ENCODE data around the gene ATXN7L3.

ATXN7L3 gene

DNA sequence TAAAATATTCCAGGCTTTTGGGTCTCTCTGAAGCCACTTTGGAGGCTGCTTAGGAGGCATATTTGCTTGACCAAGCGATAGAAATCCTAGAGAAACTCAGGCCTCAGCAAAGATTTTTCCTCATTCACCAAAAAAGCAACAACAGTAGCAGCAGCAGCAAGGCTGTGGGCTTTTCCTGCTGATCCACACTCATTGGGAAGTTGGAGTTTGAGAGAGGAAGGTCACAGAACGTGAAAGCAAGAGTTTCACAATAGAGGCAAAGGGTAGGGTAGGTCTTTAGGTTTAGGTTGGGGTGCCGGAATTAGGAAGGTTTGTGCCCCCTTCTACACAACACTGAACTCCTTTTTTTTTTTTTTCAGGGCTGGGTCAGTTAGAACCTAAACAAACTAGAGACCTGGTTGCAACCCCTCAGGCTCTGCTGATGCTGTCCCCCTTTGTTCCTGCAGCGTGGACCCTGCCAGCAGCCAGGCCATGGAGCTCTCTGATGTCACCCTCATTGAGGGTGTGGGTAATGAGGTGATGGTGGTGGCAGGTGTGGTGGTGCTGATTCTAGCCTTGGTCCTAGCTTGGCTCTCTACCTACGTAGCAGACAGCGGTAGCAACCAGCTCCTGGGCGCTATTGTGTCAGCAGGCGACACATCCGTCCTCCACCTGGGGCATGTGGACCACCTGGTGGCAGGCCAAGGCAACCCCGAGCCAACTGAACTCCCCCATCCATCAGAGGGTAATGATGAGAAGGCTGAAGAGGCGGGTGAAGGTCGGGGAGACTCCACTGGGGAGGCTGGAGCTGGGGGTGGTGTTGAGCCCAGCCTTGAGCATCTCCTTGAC lies 10.9 kb downstream of the ATXN7L3 start:
- Histone ChIP-seq H2AFZ (ENCODE audit: low read depth, low read length) (no peak overlapping the region), H3K9ac (ENCODE audit: low read depth, low read length) (peak overlapping the region; percentile 68; the same call in 1 of the 2 replicates), H4K20me1 (ENCODE audit: insufficient read depth, low read length) (peaks cover 25% of the 10 kb centered on the region), H3K4me2 (ENCODE audit: insufficient read depth, low read length) (peak overlapping the region; percentile 74), H3K9me3 (ENCODE audit: insufficient read depth, low read length, severe bottlenecking) (no peaks in the 10 kb centered on the region), H3K4me1 (ENCODE audit: insufficient read depth, low read length) (peaks cover 40% of the 10 kb centered on the region), H3K36me3 (ENCODE audit: insufficient read depth, low read length) (peaks cover 53% of the 10 kb centered on the region), H3K27me3 (ENCODE audit: insufficient read depth, low read length, poor library complexity) (no peaks in the 10 kb centered on the region), H3K79me2 (ENCODE audit: insufficient read depth, low read length) (peaks cover 48% of the 10 kb centered on the region), H3K27ac (ENCODE audit: low read length) (no peak overlapping the region), H3K4me3 (ENCODE audit: low read depth in 1 of 2, low read length in 2 of 2) (no peak overlapping the region)
- no peak for ATAC-seq (ENCODE audit: insufficient read depth, low read depth)
- no peak for DNase-seq
- TF ChIP-seq EZH2 (IDR thresholded peaks at IDR 0.05; ENCODE audit: borderline replicate concordance, low read depth, low read length, severe bottlenecking): no peak
- TF ChIP-seq, protein P1, sequence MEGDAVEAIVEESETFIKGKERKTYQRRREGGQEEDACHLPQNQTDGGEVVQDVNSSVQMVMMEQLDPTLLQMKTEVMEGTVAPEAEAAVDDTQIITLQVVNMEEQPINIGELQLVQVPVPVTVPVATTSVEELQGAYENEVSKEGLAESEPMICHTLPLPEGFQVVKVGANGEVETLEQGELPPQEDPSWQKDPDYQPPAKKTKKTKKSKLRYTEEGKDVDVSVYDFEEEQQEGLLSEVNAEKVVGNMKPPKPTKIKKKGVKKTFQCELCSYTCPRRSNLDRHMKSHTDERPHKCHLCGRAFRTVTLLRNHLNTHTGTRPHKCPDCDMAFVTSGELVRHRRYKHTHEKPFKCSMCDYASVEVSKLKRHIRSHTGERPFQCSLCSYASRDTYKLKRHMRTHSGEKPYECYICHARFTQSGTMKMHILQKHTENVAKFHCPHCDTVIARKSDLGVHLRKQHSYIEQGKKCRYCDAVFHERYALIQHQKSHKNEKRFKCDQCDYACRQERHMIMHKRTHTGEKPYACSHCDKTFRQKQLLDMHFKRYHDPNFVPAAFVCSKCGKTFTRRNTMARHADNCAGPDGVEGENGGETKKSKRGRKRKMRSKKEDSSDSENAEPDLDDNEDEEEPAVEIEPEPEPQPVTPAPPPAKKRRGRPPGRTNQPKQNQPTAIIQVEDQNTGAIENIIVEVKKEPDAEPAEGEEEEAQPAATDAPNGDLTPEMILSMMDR (IDR thresholded peaks at IDR 0.05; ENCODE audit: borderline replicate concordance, extremely low read depth, low read length, poor library complexity, severe bottlenecking): no peak

DNA sequence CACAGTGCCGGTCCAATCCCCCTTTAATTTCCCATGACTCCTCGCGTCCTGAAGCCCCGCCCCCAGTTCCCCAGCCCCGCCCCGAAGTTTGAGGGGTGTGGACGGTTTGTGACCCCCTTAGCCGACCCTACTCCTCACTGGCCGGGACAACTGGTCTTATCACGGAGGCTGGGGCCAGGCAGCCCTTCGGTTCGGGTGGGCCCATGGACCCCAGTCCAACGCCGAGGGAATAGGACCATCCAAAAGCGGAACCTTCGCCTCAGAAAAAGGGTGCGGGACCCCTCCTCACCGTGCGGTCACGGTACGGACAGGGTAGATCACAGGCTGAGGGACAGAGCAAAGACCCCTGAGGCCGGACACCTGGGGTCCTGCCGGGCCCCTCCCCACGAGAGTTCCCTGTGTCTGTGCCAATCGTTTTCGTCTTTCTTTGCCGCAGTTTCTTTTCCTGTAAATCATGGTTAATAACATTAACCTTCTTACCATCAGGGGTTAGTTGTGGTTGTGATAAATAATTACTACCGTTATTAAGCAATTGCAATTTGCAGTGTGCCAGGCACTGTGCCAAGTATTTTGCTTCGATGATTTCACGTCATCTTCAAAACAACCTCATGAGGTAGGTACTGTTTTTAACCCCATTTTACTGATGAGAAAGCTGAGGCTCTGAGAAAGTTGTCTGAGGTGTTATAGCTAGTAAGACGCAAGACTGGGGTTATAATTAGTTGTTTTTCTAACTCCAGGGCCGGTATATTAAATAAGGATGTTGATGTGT lies 12.4 kb downstream of the ATXN7L3 start:
- TF ChIP-seq, protein P1 (IDR thresholded peaks at IDR 0.05; ENCODE audit: borderline replicate concordance, extremely low read depth, low read length, poor library complexity, severe bottlenecking): no peak
- TF ChIP-seq EZH2 (IDR thresholded peaks at IDR 0.05; ENCODE audit: borderline replicate concordance, low read depth, low read length, severe bottlenecking): no peak
- peak overlapping the region; percentile 83 for H2AFZ ChIP-seq (ENCODE audit: low read depth, low read length)
- no peak for DNase-seq
- H3K27me3 ChIP-seq (ENCODE audit: insufficient read depth, low read length, poor library complexity): no peaks in the 10 kb centered on the region
- peak overlapping the region; percentile 74 for H3K4me2 ChIP-seq (ENCODE audit: insufficient read depth, low read length)
- peaks cover 46% of the 10 kb centered on the region for H3K4me1 ChIP-seq (ENCODE audit: insufficient read depth, low read length)
- H3K9me3 ChIP-seq (ENCODE audit: insufficient read depth, low read length, severe bottlenecking): no peaks in the 10 kb centered on the region
- peaks cover 50% of the 10 kb centered on the region for H3K36me3 ChIP-seq (ENCODE audit: insufficient read depth, low read length)
- peaks cover 27% of the 10 kb centered on the region for H4K20me1 ChIP-seq (ENCODE audit: insufficient read depth, low read length)
- peak overlapping the region; percentile 34 to 80 for H3K4me3 ChIP-seq (ENCODE audit: low read depth in 1 of 2, low read length in 2 of 2)
- peaks cover 63% of the 10 kb centered on the region for H3K79me2 ChIP-seq (ENCODE audit: insufficient read depth, low read length)
- H3K27ac ChIP-seq (ENCODE audit: low read length): peak overlapping the region; percentile 99
- H3K9ac ChIP-seq (ENCODE audit: low read depth, low read length): peak overlapping the region; percentile 68
- peak; percentile 56 for ATAC-seq (ENCODE audit: insufficient read depth, low read depth)

DNA sequence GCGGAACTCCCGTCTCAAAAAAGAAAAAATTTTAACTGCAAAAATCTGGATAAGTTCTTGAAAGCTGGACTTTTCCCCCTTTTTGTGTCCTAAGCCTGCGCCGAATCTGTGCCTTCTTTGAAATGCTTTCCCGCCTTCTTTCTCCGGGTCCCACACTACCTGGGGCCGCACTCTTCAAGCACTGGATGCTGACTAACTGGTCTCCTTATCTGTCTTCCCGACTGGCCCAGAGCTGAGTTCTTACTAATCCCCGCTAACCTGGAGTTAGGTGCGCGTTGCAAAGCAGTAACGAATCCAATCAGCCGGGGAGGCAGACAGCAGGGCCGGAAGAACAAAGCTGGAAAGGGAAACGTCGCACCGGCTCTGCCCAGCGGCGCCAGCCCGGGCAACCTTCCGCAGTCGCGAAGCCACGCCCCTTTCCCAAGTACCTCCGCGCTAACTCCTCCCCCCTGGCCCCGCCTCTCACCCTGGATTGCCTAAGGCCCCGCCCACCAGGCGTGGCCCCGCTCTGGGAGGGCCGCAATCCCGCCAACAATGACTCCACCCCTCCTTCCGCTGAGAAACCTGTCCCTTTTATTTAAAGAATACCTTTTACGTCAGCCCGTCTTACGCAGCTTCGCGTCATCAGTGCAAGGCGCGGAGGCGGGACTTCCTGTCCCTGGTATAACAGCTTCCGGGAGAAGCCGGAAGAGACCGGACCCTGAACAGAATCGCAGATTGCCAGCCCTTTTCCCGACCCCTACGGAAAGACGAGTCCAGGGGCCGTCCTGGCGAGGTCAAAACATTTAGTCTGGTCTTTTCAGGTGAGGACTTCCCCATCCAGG lies 13.2 kb downstream of the ATXN7L3 start, which contains the start of gene TMUB2:
Gene TMUB2 (plus strand): TSS at position 666 of the 824 bp plus-strand sequence. CDS start 737 bp downstream, outside the sequence.
- H3K27me3 ChIP-seq (ENCODE audit: insufficient read depth, low read length, poor library complexity): no peaks in the 10 kb centered on the region
- peaks cover 46% of the 10 kb centered on the region for H3K4me1 ChIP-seq (ENCODE audit: insufficient read depth, low read length)
- H3K9ac ChIP-seq (ENCODE audit: low read depth, low read length): peak within 1 kb of the TSS; percentile 68
- peaks cover 27% of the 10 kb centered on the region for H4K20me1 ChIP-seq (ENCODE audit: insufficient read depth, low read length)
- H2AFZ ChIP-seq (ENCODE audit: low read depth, low read length): peak within 1 kb of the TSS; percentile 90
- H3K36me3 ChIP-seq (ENCODE audit: insufficient read depth, low read length): peaks cover 53% of the 10 kb centered on the region
- DNase-seq: peak; percentile 99
- H3K4me2 ChIP-seq (ENCODE audit: insufficient read depth, low read length): peak within 1 kb of the TSS; percentile 85
- H3K4me3 ChIP-seq (ENCODE audit: low read depth in 1 of 2, low read length in 2 of 2): peak within 1 kb of the TSS; percentile 80 to 87
- H3K79me2 ChIP-seq (ENCODE audit: insufficient read depth, low read length): peaks cover 71% of the 10 kb centered on the region
- H3K27ac ChIP-seq (ENCODE audit: low read length): peak within 1 kb of the TSS; percentile 99
- TF ChIP-seq, protein P1 (IDR thresholded peaks at IDR 0.05; ENCODE audit: borderline replicate concordance, extremely low read depth, low read length, poor library complexity, severe bottlenecking): no peak
- no peak for TF ChIP-seq EZH2 (IDR thresholded peaks at IDR 0.05; ENCODE audit: borderline replicate concordance, low read depth, low read length, severe bottlenecking)
- H3K9me3 ChIP-seq (ENCODE audit: insufficient read depth, low read length, severe bottlenecking): no peaks in the 10 kb centered on the region
- ATAC-seq (ENCODE audit: insufficient read depth, low read depth): peak; percentile 83

Data from DND-41 (cell line).